HG02870 (cell line): ENCODE data around the gene RWDD4.
"Not testable (repeated sequence)": the region's sequence is repeated elsewhere in the genome, so short reads cannot be mapped to it uniquely, and the experiment has no call there.

Experiments
- ATAC-seq: cut with Tn5 transposase; IDR thresholded peaks from one replicate; pipeline ENCODE4 v1.9.1; 2021; ENCODE audit warnings: mild to moderate bottlenecking, moderate library complexity; ENCODE audit not compliant: unreplicated experiment

RWDD4 gene

DNA sequence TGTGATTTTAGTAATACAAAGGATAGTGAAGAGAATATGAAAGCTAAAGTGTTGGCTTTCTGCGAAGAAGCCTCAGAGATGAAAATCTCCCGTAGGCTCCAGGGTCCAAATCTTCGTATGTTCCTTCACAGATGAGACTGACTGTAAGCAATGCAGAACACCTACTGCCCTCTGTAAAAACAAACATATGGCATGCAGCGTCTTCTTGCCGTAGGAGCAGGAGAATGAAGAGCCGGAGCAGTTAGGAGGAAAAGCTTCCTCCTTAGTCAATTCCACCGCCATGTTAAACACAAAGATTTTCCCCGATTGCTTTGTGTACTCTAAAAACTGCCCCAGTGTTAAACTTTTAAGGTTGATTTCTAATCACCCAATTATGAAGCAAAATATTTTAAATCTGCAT lies 22.5 kb downstream of the RWDD4 start:
- no peak for ATAC-seq

DNA sequence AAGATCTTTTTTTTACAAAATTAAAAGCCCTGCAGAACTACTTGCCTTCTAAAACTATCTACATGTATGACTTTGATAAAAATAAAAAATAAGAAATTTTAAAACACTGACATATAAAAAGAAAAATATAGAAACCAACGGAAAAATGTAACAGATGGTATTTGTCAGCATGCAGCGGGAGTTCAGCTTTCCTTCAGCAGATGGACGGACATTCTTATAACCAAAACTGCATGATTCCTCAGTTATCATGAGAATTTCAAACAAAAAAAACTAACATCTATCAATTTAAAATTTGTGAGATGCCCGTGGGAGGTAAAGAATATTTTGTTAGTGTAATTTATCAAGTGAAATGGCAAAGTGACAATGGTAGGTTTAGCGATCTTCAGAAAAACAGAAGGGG lies 23.2 kb downstream of the RWDD4 start:
- no peak for ATAC-seq

GRCh38 chr4:183635321-183635720 lies 23.7 kb downstream of the RWDD4 start:
- no peak for ATAC-seq

DNA sequence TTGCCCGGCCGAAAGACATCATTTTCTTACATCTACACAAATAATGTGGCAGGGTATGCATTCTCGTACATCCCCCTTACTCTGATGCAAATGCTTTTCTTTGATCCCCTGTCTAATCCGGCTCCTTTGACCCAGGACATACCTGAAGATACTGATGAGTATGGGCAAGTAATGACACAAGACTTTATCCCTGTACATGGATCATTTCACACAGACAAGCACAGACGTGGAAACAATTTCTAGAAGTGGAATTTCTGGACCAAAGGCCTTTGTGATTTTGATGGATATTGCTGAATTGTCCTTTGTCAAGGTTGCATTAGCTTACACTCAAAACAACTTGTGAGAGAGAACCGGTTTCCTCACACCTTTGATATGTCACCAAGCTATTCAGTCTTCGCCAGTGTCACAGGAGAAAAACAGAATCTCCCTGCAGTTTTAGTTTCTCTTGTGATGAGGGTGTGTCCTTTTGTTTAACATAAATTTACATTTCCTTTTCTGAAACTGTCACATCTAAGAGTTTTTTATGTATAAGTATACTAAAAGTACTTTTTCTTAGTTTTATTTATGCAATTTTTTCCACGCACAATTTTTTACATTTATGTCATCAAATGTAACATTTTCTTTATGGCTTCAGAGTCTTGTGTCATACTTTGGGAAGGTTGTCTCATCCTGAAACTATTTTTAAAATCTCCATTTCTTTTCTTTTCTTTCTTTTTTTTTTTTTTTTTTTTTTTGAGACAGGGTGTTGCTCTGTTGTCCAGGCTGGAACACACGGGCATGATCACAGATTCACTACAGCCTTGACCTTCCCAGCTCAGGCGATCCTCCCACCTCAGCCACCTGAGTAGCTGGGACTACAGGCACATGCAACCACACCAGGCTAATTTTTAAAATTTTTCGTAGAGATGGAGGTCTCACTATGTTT lies 25.2 kb downstream of the RWDD4 start:
- no peak for ATAC-seq

DNA sequence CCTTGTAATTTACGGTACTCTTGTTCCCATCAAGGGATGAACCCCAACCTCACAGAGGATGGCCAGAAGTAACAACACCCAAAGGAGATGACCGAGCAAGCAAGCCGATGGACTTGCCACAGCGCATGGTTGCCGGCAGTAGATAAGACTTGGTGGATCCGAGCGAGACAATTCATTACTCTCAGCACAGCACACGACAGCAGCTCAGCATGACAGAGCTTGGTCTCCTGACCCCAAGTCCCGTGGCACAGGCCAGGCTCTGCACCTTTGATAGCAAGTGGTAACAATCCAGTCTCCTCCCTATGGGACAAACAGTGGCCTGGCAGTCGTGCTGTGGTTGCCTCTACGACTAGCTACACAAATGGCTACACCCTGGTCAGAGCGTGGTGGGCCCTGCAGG lies 26.3 kb downstream of the RWDD4 start:
- ATAC-seq, result no peak

GRCh38 chr4:183631577-183632198 lies 27.3 kb downstream of the RWDD4 start:
- no peak for ATAC-seq

DNA sequence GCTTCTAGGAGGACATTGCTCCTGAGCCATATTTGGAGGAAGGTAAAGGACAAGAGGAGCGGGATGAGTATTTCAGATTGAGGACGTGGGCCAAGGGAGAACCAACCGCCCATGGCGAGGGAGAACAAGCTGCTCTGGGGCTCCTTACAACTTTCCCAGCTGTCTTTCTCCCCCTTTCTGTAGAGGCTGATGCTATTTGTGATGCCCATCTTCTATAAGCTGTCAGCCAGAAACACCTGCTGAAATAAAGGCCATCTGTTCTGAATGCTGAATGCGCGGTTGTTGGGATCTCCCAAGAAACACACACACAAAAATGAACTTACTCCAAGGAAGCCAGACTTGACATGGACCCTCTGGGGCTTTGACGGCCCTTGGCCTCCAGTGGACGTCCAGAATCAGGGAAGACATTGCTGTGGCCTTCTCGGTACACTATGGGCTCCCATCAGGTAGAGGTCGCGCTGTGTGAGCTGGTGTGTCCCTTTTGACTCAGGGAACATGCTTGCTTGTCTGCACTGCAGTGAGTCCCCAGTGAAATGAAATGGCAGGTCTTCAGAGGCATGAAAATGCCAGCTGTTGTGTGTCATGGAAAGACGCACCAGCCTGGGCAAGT lies 30.9 kb downstream of the RWDD4 start:
- ATAC-seq, result no peak

- not testable (repeated sequence) for ATAC-seq
Observed at GRCh38 chr4:183627286-183627685, 31.7 kb downstream of the RWDD4 start.

DNA sequence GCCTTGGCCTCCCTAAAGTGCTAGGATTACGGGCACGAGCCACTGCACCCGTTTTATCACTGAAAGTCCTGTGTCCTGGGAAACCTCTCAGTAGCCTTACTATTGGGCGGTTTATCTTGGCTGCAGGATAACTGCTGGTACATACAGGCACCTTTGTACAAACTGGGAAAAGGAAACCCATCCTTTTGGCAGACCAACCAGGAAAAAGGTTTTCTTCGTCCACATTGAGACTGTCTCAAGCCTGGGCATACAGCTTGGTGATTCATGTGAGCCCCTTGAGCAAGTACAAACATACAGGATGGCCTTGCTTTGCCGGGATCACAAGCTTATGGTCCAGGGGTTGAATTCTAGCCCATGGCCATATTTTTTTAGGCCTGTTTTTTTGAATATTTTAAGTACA lies 32.8 kb downstream of the RWDD4 start:
- ATAC-seq, result no peak

- ATAC-seq, result no peak
Observed at GRCh38 chr4:183624548-183624947, 34.4 kb downstream of the RWDD4 start.

DNA sequence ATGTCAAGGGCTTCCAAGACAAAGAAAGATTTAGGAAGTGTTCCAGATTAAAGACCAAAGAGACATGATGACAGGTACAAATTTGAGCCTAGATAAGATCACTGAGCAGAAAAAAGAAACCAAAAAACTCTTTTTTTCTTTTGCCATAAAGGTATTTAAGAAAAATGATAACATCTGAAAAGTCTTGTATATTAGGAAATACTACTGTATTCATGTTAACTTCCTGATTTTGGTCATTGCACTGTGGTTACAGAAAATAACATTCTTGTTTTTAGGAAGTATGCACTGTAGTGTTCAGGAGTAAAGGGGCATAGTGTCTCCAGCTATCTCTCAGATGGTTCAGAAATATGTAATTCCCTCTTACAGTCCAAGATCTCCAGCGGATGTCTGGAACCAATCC lies 37.1 kb downstream of the RWDD4 start:
- ATAC-seq, result no peak

DNA sequence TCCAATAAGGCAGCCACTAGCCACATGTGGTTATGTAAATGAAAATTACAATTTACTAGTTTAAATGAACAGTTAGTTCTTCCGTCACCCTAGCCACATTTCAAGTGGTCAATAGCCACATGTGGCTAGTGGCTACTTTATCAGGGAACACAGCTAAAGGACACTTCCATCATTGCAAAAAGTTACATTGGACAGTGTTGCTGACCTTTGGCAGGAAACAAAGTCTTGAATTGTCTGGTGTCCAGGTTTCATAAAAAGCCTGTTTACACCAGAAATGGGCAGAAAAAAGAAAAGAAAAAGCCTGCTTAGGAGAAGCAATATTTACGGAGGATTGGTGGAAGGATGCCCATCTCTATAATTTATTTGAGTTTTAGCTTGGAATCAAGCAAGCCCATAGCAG lies 38.6 kb downstream of the RWDD4 start:
- no peak for ATAC-seq

- no peak for ATAC-seq
Observed at GRCh38 chr4:183618681-183619080, 40.3 kb downstream of the RWDD4 start.

- ATAC-seq, result no peak
Observed at GRCh38 chr4:183617075-183617474, 41.9 kb downstream of the RWDD4 start.

- no peak for ATAC-seq
Observed at GRCh38 chr4:183612329-183613250, 46.4 kb downstream of the RWDD4 start.

GRCh38 chr4:183611210-183611830 lies 47.7 kb downstream of the RWDD4 start:
- ATAC-seq, result no peak

- ATAC-seq, result no peak
Observed at GRCh38 chr4:183610613-183611012, 48.4 kb downstream of the RWDD4 start.

- ATAC-seq, result no peak
Observed at GRCh38 chr4:183610033-183610432, 49.0 kb downstream of the RWDD4 start.

GRCh38 chr4:183609151-183609550 lies 49.8 kb downstream of the RWDD4 start:
- no peak for ATAC-seq

GRCh38 chr4:183607894-183608293 lies 51.1 kb downstream of the RWDD4 start:
- ATAC-seq, result no peak
